ENCODE data around the gene CAGE1.
"Not testable (repeated sequence)": the region's sequence is repeated elsewhere in the genome, so short reads cannot be mapped to it uniquely, and the experiment has no call there.

CAGE1 gene

DNA sequence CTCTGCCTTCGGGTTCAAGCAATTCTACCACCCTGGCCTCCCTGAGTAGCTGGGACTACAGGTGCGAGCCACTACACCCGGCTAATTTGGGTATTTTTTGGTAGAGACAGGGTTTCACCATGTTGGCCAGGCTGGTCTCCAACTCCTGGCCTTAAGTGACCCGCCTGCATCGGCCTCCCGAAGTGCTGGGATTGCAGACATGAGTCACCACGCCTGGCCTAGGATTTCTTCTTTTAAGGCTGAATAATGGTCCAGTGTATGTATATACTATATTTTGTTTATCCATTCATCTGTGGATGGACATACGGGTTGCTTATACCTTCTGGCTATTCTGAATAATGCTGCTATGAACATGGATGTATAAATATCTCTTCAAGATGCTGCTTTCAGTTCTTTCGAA lies 17.2 kb upstream of the CAGE1 start:
- DNase-seq: no peak

DNA sequence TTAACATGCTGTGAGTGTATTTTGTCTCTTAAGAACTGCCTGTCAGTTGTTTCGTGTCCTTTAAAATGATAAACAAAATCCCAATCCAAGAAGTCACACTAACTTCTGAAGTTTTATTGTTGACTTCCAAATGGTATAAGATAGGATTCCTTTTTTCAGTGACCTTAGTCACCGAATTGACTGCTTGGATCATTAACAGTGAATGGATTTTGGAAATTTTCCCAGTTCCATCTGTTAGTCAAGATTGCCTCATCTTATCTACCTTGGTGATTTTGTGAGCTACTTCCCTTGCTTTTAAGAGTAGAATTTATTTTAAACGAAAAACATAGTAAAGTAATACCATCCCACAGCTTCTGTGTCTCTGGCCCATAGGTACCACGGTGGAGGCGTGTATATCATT lies 15.0 kb upstream of the CAGE1 start:
- DNase-seq: no peak

GRCh38 chr6:7402716-7403115 lies 13.2 kb upstream of the CAGE1 start:
- no peak for DNase-seq

DNA sequence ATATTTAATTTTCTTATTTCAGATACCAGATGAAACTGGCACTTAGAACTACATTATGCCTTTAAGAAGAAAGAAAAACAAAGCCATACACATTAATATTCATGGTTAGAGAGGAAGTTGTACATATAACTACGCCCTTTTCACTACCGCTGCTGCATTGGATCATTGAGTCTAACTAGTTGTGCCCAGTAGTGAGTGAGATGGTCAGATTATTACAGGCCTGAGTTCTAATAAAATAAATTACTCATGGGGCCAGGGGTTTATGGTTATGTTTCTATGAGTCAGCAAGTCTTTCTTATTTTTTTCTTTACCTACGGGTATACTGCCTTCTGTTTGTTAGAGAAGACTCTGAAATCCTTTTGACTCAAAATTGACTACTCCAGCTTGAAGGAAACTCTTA lies 11.5 kb upstream of the CAGE1 start:
- DNase-seq: no peak

DNA sequence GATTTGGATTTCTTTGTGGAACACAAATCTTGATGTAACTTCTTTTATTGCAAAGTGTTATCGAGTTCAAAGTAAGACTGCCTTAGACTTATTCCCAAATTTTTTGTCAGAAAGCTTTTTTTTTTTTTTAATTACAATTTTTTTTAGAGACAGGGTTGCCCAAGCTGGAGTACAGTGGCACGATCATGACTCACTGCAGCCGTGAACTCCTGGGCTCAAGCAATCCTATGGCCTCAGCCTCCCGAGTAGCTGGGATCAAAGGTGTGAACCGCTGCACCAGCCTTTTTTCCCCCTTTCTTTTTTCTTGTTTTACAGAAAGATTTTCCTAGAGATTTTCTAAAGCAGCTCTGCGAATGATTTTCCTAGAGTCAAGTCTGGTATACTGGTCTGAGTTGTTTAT lies 2.9 kb upstream of the CAGE1 start:
- DNase-seq: no peak

DNA sequence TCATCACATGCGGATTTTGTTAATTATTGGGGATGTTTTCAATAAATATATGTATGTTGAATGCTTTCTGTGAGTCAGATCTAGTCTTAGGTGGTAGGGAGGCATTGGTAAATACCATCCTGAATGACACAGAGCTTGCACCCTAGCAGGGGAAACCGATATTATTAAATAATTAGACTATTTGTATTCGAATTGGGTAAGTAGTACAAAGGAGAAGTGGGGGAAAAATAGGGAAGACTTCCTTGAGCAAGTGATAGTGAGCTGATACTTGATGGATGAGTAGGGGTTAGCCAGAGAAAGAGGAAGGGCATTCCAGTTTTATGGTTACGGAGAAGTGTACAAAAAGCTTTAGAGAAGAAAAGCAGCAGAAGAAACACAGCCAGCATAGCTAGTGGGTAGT lies 1.6 kb upstream of the CAGE1 start:
- DNase-seq: no peak

DNA sequence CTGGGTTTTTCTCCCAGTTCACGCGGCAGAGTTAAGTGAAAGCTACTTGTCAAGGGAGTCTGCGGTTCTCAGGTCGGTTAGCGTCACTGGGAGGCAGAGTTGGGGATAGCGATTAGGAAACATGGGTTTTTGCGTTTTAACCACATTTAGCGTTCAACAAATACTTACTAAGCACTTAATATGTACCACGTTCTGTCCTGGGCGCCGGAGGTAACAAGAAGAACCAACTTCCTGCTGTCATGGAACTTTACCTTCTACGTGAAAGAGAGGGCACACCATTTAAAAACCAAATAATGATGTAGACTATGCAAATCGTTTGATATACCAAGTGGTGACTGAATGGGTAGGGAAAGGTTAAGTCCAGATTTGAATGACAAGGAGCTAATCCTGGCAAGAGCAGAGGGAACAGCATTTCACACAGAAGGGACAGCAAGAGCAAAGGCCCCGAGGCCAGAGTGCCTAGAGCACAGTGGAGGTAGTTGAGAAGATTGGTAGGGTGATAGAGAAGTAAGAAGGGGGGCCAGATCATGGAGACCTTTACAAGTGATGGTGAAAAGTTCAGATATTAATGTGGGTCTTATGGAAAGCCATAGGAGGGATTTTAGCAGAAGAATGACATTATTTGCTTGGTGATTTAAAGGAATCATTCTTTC lies 810 bp upstream of the CAGE1 start:
- no peak for DNase-seq

DNA sequence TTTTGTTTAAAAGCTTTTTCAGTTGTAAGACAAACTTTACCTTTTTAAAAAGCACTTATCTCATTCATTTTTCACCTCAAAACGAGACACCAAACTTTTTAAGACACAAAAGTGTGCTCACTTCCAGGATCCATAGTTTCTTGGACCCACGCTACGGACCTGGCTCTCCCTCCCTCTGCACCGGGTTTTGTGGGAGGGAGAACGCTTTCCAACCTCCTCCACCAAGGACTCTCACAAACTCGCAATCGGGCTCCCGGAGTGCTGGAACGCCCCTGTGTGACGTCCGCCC lies 436 bp downstream of the CAGE1 start:
- DNase-seq: no peak

GRCh38 chr6:7381092-7381491 lies 8.4 kb downstream of the CAGE1 start:
- DNase-seq: no peak

- DNase-seq: no peak
These were observed 10.8 kb downstream of the CAGE1 start for GRCh38 chr6:7378740-7379139.

DNA sequence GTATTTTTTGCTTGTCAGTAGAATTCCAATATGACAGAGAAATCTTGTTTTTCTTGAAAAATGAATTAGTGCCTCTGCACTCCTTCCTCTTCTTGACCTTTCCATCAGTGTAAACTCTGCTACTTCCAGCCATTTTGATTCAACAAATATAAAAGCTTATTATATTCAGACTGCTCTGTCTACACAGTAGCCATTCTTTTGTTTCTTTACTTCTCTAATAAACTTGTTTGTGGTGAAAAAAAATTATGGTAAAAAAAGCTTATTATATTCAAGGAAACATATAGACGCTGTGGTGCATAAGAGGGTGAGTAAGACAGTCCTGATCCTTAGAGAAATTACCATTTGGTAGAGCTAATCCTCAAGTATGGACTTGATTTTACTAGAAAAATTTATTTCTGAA lies 11.6 kb downstream of the CAGE1 start:
- DNase-seq: no peak

DNA sequence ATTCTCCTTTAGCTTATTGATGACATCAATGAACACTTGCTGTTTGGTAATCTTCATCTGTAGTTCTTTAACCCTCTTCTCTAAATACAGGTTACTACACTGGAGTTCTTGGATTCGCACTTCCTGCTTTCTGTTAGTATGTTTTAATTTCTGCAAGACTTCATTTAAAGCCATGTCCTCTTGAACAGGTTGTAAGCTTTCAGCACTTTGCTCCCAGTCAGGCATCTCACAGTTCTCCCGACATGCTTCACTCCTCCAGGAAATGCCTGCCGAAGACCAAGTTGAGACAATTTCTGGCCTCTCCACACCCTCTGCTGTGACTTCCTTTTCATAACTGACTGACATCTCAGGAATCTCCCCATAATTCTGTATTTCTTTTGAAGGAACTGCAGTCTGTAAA lies 15.8 kb downstream of the CAGE1 start:
- DNase-seq: no peak

DNA sequence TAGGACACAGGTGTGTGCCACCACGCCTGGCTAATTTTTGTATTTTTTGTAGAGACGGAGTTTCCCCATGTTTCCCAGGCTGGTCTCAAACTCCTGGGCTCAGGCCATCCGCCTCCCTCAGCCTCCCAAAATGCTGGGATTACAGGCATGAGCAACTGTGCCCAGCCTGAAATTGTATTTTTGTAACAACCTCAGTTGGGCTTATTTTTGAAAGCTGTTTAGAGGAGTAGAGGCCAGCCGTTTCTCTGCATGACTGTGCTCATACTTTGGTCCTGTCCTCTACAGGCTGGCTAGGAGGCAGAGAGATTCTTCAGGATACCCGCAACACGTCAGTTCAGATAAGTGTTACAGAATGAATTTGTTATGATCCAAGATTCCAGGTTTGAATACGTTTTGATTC lies 22.1 kb downstream of the CAGE1 start:
- no peak for DNase-seq

DNA sequence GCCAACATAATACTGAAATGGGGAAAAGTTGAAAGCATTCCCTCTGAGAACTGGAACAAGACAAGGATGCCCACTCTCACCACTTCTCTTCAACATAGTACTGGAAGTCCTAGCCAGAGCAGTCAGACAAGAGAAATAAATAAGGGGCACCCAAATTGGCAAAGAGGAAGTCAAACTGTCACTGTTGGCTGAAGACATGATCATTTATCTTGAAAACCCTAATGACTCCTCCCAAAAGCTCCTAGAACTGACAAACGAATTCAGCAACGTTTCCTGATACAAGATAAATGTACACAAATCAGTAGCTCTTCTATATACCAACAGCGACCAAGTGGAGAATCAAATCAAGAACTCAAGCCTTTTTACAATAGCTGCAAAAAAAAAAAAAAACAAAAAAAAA lies 37.6 kb downstream of the CAGE1 start:
- DNase-seq: not testable (repeated sequence)

- DNase-seq: not testable (repeated sequence)
These were observed 39.0 kb downstream of the CAGE1 start for GRCh38 chr6:7350591-7350990.

DNA sequence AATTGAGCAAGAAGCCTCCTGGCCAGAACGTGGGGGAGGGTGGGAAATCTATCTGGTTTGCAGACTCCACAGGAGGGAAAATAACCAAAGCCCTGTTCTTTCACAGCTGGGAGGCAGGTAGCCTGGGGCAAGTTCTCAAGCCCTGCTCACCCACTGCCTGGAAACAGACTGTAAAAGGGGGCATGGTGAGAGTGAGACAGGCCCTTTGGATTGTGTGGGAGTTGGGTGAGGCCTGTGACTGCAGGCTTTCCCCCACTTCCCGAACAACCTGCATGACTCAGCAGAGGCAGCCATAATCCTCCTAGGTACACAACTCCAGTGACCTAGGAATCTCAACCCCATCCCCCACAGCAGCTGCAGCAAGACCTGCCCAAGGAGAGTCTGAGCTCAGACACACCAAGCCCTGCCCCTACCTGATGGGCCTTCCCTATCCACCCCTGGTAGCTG lies 42.0 kb downstream of the CAGE1 start:
- peak; percentile 2 for DNase-seq

DNA sequence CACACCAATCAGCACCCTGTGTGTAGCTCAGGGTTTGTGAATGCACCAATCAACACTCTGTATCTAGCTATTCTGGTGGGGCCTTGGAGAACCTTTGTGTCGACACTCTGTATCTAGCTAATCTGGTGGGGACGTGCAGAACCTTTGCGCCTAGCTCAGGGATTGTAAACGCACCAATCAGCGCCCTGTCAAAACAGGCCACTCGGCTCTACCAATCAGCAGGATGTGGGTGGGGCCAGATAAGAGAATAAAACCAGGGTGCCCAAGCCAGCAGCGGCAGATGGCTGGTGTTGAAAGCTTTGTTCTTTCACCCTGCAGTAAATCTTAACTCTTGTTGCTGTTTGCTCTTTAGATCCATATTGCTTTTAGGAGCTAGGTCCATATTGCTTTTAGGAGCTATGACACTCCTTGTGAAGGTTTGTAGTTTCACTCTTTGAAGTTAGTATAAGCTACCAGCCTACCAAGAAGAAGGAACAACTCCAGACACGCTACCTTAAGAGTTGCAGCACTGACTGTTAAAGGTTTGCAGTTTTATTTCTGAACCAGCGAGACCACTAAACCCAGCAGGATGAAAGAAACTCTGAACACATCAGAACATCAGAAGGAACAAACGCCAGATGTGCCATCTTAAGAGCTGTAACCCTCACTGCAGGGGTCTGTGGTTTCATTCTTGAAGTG lies 44.6 kb downstream of the CAGE1 start:
- DNase-seq: not testable (repeated sequence)

DNA sequence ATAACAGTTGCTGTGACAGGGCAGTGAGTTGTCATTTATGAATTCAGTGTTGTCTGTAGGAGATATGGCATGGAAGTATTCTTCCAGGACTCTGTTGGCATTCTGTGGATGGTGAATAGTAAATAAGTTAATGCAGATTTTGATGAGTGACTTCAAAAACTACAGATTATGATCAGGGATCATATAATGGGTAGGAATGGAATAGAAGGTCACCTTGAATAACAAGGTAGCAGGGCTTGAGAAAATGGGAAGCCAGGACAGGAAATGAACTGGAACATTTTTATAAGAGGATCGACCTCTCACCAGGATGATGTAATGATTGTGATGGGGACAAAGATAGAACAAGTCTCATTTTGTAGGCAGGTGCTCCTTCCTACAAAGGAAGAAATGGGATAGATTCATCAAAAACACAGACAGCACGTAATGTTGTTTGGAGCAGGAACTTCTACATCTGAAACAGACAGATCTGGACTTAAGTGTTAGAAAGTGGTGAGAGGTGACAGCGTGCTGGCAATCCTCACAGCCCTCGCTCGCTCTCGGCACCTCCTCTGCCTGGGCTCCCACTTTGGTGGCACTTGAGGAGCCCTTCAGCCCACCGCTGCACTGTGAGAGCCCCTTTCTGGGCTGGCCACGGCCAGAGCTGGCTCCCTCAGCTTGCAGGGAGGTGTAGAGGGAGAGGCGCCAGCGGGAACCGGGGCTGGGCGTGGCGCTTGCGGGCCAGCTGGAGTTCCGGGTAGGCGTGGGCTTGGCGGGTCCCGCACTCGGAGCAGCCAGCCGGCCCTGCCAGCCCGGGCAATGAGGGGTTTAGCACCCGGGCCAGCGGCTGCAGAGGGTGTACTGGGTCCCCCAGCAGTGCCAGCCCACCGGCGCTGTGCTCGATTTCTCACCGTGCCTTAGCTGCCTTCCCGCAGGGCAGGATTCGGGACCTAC lies 45.7 kb downstream of the CAGE1 start:
- no peak for DNase-seq

GRCh38 chr6:7341989-7342742 lies 47.4 kb downstream of the CAGE1 start:
- no peak for DNase-seq

DNA sequence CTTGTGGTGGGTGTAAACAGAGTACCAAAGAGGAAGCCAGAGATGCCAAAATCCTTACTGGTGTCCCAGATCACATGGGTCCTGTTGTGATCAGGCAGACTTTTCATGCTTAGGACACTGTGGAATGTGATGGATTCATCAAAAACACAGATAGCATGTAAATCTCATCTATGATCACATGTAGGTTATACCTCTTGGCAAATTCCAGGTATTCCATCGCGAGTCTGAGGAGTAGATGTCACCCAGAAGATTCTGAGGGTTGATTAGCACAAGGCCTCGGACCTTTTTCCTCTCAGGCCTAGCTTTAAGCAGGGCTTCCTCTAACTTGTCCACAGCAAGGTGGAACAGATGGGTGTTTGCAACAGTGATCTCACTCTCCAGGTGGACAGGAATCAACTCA lies 48.3 kb downstream of the CAGE1 start:
- DNase-seq: no peak

DNA sequence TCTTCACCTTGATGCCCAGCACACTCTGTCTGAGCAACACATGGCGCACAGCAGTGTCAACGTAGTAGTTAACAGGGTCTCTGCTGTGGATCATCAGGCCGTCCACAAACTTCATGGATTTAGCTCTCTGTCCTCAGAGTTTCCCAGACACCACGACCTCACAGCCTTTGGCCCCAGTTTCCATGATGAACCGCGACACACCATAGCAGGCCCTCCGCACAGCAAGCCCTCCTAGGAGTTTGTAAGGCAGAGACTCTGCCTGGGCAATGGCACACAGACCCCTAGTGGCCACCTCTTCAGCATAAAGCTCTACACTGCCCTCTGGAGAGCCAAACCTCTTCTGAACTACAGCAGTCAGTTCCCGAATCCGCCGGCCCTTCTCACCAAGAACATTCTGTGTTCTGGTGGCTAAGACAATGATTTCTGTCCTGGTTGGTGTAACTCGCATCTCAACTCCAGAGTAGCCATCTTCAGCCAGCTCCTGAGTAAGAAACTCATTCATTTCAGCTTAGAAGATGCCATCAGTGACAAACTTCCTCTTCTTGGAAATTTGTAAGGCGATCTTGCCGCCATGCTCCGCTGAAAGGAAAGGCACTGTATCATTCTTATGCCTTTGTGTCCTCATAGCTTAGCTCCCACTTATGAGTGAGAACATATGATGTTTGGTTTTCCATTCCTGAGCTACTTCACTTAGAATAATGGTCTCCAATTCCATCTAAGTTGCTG lies 50.4 kb downstream of the CAGE1 start:
- DNase-seq: not testable (repeated sequence)

GRCh38 chr6:7338031-7338430 lies 51.5 kb downstream of the CAGE1 start:
- no peak for DNase-seq

DNA sequence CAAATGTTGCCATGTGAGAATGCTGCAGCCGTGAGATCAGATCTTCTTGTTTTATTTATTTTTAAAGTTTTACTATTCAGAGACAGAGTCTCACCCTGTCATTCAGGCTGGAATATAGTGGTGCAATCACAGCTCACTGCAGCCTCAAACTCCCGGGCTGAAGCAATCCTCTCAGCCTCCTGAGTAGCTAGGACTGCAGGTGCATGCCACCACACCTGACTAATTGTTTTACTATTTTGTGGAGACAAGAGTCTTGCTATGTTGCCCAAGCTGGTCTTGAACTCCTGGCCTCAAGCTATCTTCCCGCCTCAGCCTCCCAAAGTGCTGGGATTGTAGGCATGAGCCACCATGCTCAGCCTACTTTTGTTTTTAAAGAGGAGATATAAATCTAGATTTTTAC lies 54.0 kb downstream of the CAGE1 start:
- no peak for DNase-seq
